ENCODE measurements around the gene PTBP2. TPM values are rescaled to one million over a fixed set of nuclear protein-coding genes. Genes with fewer than 3 reads are reported as not detected.

Gene PTBP2
- total and polyA plus RNA-seq, 2 of the 8 experiments (the other 6 are each of a cell fraction or from before 2014, with no cell fraction given) = 24.2 to 61.7 TPM

DNA sequence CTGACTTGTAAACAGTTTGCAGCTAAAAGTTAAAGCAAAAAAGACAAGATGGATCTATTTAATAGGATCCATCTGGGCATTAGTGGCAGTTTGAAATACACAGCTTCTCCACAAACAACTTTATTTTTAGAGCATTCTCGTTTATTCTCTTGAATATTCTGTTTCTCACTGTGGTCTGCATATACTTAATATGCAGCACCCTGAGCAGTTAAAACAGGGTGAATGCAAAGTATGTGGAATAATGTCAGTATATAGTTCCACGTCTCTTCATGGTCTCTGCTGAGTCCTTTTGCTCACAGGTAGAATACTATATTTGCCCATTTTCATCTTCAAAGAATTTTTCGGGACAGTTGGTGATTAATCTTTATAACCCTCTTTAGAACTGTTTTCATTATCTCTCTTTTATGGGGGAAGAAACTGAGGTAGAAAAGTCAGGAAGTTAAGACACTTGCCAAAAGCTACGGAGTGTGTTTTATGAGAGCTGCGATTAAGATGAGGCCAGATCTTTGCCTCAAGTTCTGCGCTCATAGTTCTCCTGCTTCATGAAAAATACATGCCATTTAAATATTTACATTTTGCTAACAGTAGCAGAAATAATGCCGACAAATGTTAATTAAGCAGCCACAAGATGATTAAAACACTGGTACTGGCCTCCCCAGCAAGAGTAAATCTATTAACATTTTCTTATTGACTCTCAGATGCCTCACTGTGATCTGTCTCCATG is 115.6 kb downstream of the PTBP2 start:
- H4K20me1 ChIP-seq (replicated peaks in 1 of 2; ENCODE audit: control insufficient read depth in 1 of 2, insufficient read depth in 2 of 2, low read length in 2 of 2) = no peaks in the 10 kb centered on the region
- no peak overlapping the region for H3K4me3 ChIP-seq (ENCODE audit: extremely low read depth in 1 of 4, insufficient read depth in 2 of 4, low read depth in 3 of 4, low read length in 4 of 4)
- H3K36me3 ChIP-seq (ENCODE audit: control insufficient read depth in 2 of 4, insufficient read depth in 4 of 4, low read length in 3 of 4) = no peaks in the 10 kb centered on the region
- no peak overlapping the region for H3K18ac ChIP-seq (ENCODE audit: extremely low read depth, low read length)
- H3K4me2 ChIP-seq (ENCODE audit: insufficient read depth in 1 of 2, low read depth in 2 of 2, low read length in 2 of 2) = no peak overlapping the region
- no peaks in the 10 kb centered on the region for H3K23me2 ChIP-seq (ENCODE audit: low read depth, low read length)
- ChIA-PET POLR2A (ENCODE audit: partially characterized antibody) (no interaction called here), CTCF (ENCODE audit: partially characterized antibody) (interaction anchor here (0.9 to 1.8 kb wide), 3 partner anchors 8 to 417 kb away, joined by 3 to 9 read pairs (median 3); no protein-coding TSS in a partner anchor)
- WGBS, 2 experiments (ENCODE audit: extremely low coverage in 1 of 2, insufficient coverage in 1 of 2, insufficient read length in 1 of 2, insufficient replicate concordance in 2 of 2, low coverage in 1 of 2, low lambda C conversion rate in 2 of 2, missing lambda C conversion rate in 1 of 2) = 89% methylated on average over 7 of the region's 7 CpGs; no CpG with 5 or more reads in 1 of the 2 experiments
- no peaks in the 10 kb centered on the region for H3K79me1 ChIP-seq (ENCODE audit: low read depth, low read length)
- H3K56ac ChIP-seq (replicated peaks; ENCODE audit: insufficient read length, low read depth, low read length) = no peak overlapping the region
- H3K14ac ChIP-seq (ENCODE audit: insufficient read length) = no peak overlapping the region
- FAIRE-seq = no peak
- H2BK120ac ChIP-seq (replicated peaks; ENCODE audit: low read depth, low read length) = no peak overlapping the region
- no peak overlapping the region for H2BK20ac ChIP-seq (ENCODE audit: low read length)
- no peak overlapping the region for H4K5ac ChIP-seq (ENCODE audit: insufficient read length, low read depth, low read length)
- no peaks in the 10 kb centered on the region for H3K9me3 ChIP-seq (ENCODE audit: insufficient read depth in 2 of 2, low read depth in 1 of 2, low read length in 1 of 2)
- H3K27ac ChIP-seq (ENCODE audit: low read depth, low read length) = no peak overlapping the region
- no peak overlapping the region for H2AFZ ChIP-seq (ENCODE audit: low read length)
- H3K4ac ChIP-seq (replicated peaks; ENCODE audit: insufficient read length, low read depth, low read length) = no peak overlapping the region
- H3K23ac ChIP-seq (ENCODE audit: insufficient read length) = no peak overlapping the region
- no peaks in the 10 kb centered on the region for H3K27me3 ChIP-seq (replicated peaks in 1 of 4; ENCODE audit: control insufficient read depth in 3 of 4, extremely low read depth in 1 of 4, insufficient read depth in 3 of 4, low read length in 3 of 4)
- no peak overlapping the region for H4K8ac ChIP-seq (ENCODE audit: extremely low read depth, insufficient read depth, low read length)
- no peak for DNase-seq (ENCODE audit: low read depth in 1 of 2, low spot score in 2 of 2)
- no peak overlapping the region for H4K91ac ChIP-seq (replicated peaks; ENCODE audit: insufficient read length, low read length)
- H3K9ac ChIP-seq (replicated peaks in 1 of 4; ENCODE audit: extremely low read depth in 1 of 4, low read depth in 3 of 4, low read length in 3 of 4) = no peak overlapping the region
- H2BK15ac ChIP-seq (ENCODE audit: low read length) = no peak overlapping the region
- no peak overlapping the region for H2AK5ac ChIP-seq (ENCODE audit: low read depth, low read length)
- no peak overlapping the region for H2BK12ac ChIP-seq (ENCODE audit: low read depth, low read length)
- H2BK5ac ChIP-seq (ENCODE audit: low read depth, low read length) = no peak overlapping the region
- no peaks in the 10 kb centered on the region for H3K79me2 ChIP-seq (ENCODE audit: control insufficient read depth in 1 of 2, insufficient read depth in 2 of 2, low read length in 2 of 2)
- H3K4me1 ChIP-seq (replicated peaks in 1 of 4; ENCODE audit: control insufficient read depth in 3 of 4, insufficient read depth in 4 of 4, low read length in 3 of 4) = no peaks in the 10 kb centered on the region; a peak in 1 of 7 replicates
- TF ChIP-seq SUZ12 (IDR thresholded peaks at IDR 0.05; ENCODE audit: low read length) (no peak), KDM1A (IDR thresholded peaks at IDR 0.05; ENCODE audit: borderline replicate concordance, low read length) (no peak), JUN (IDR thresholded peaks at IDR 0.05; ENCODE audit: low read depth, low read length) (no peak), SIX5 (IDR thresholded peaks at IDR 0.05; ENCODE audit: low read depth, low read length) (no peak), SP4 (IDR thresholded peaks at IDR 0.05; ENCODE audit: low read length) (no peak), PHF8 (conservative IDR thresholded peaks at IDR 0.05; ENCODE audit: low read depth, low read length) (no peak), CREB1 (IDR thresholded peaks at IDR 0.05) (no peak), TCF12 (IDR thresholded peaks at IDR 0.05; ENCODE audit: low read depth, low read length) (no peak), MAFK (IDR thresholded peaks at IDR 0.05; ENCODE audit: low read depth, low read length) (no peak), TBP (IDR thresholded peaks at IDR 0.05; ENCODE audit: low read depth, low read length) (no peak), NRF1 (IDR thresholded peaks at IDR 0.05; ENCODE audit: low read depth, low read length) (no peak)
- TF ChIP-seq, protein P1, sequence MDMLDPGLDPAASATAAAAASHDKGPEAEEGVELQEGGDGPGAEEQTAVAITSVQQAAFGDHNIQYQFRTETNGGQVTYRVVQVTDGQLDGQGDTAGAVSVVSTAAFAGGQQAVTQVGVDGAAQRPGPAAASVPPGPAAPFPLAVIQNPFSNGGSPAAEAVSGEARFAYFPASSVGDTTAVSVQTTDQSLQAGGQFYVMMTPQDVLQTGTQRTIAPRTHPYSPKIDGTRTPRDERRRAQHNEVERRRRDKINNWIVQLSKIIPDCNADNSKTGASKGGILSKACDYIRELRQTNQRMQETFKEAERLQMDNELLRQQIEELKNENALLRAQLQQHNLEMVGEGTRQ (IDR thresholded peaks at IDR 0.05; ENCODE audit: low read length) = no peak
- TF ChIP-seq, protein P2, sequence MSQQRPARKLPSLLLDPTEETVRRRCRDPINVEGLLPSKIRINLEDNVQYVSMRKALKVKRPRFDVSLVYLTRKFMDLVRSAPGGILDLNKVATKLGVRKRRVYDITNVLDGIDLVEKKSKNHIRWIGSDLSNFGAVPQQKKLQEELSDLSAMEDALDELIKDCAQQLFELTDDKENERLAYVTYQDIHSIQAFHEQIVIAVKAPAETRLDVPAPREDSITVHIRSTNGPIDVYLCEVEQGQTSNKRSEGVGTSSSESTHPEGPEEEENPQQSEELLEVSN (IDR thresholded peaks at IDR 0.05) = no peak

Measured in H1 (cell line).